Trophoblast cell (in vitro differentiated cells and primary cell): Measurements from ENCODE around the gene ANKRD55.

Experiments used
- DNase-seq, 2 donors: peaks; one replicate each; pipeline ENCODE4 v3.0.0-alpha.2; 2016
- H2AFZ ChIP-seq: 2 replicates; pipeline ENCODE4 v1.6.1; 2013; ENCODE audit warnings: low read length, moderate library complexity, mild to moderate bottlenecking; ENCODE audit not compliant: insufficient read depth, poor library complexity
- H2AK5ac ChIP-seq: 2 replicates; pipeline ENCODE4 v1.6.1; 2013; ENCODE audit warnings: mild to moderate bottlenecking, low read length
- H2BK120ac ChIP-seq: 2 replicates; pipeline ENCODE4 v1.6.1; 2013; ENCODE audit warnings: low read length, mild to moderate bottlenecking, moderate library complexity; ENCODE audit not compliant: insufficient read depth, poor library complexity
- H2BK12ac ChIP-seq: 2 replicates; pipeline ENCODE4 v1.6.1; 2013; ENCODE audit warnings: mild to moderate bottlenecking, low read length, moderate library complexity
- H2BK5ac ChIP-seq: 2 replicates; pipeline ENCODE4 v1.6.1; 2013; ENCODE audit warnings: low read length, low read depth, moderate library complexity, mild to moderate bottlenecking; ENCODE audit not compliant: poor library complexity
- H3K14ac ChIP-seq: 2 replicates; pipeline ENCODE4 v1.6.1; 2013; ENCODE audit warnings: mild to moderate bottlenecking, low read length
- H3K18ac ChIP-seq: 2 replicates; pipeline ENCODE4 v1.6.1; 2013; ENCODE audit warnings: mild to moderate bottlenecking, low read length
- H3K23ac ChIP-seq: 2 replicates; pipeline ENCODE4 v1.6.1; 2013; ENCODE audit warnings: low read length
- H3K27ac ChIP-seq: 2 replicates; pipeline ENCODE4 v1.5.1; 2013; ENCODE audit warnings: low read depth, mild to moderate bottlenecking, inconsistent platforms, low read length, moderate library complexity
- H3K27me3 ChIP-seq: 2 replicates; pipeline ENCODE4 v1.6.1; 2013; ENCODE audit warnings: inconsistent platforms, mild to moderate bottlenecking, low read length, moderate library complexity; ENCODE audit not compliant: insufficient read depth
- H3K36me3 ChIP-seq, 2 experiments: 1 replicate in 1 of 2; 2 replicates in 1 of 2; pipeline ENCODE4 v1.6.1; 2013; ENCODE audit warnings: low read length in 2 of 2, mild to moderate bottlenecking in 2 of 2, moderate library complexity in 1 of 2; ENCODE audit not compliant: insufficient read depth in 2 of 2, control insufficient read depth in 1 of 2
- H3K4ac ChIP-seq: 2 replicates; pipeline ENCODE4 v1.6.1; 2013; ENCODE audit warnings: low read depth, mild to moderate bottlenecking, low read length, moderate library complexity
- H3K4me1 ChIP-seq, 2 experiments: 1 replicate in 1 of 2; 2 replicates in 1 of 2; pipeline ENCODE4 v1.6.1; 2013; ENCODE audit warnings: low read length in 2 of 2, mild to moderate bottlenecking in 2 of 2, moderate library complexity in 1 of 2; ENCODE audit not compliant: insufficient read depth in 2 of 2, control insufficient read depth in 1 of 2
- H3K4me2 ChIP-seq: 2 replicates; pipeline ENCODE4 v1.6.1; 2013; ENCODE audit warnings: inconsistent platforms, mild to moderate bottlenecking, low read length, moderate library complexity
- H3K4me3 ChIP-seq: 2 replicates; pipeline ENCODE4 v1.5.1; 2013; ENCODE audit warnings: mild to moderate bottlenecking, low read depth, low read length, inconsistent platforms
- H3K79me1 ChIP-seq: one replicate; pipeline ENCODE4 v1.6.1; 2013; ENCODE audit warnings: low read length
- H3K79me2 ChIP-seq: 2 replicates; pipeline ENCODE4 v1.6.1; 2013; ENCODE audit warnings: low read length, mild to moderate bottlenecking; ENCODE audit not compliant: control insufficient read depth, insufficient read depth, poor library complexity
- H3K9ac ChIP-seq: 2 replicates; pipeline ENCODE4 v1.6.1; 2013; ENCODE audit warnings: mild to moderate bottlenecking, low read length
- H3K9me3 ChIP-seq: 2 replicates; pipeline ENCODE4 v1.6.1; 2013; ENCODE audit warnings: low read depth, mild to moderate bottlenecking, control low read depth, inconsistent platforms, low read length; ENCODE audit not compliant: insufficient read depth
- H4K12ac ChIP-seq: 2 replicates; pipeline ENCODE4 v1.6.1; 2013; ENCODE audit warnings: low read depth, mild to moderate bottlenecking, low read length, moderate library complexity
- H4K8ac ChIP-seq: 2 replicates; pipeline ENCODE4 v1.6.1; 2013; ENCODE audit warnings: low read depth, mild to moderate bottlenecking, low read length, moderate library complexity
- H4K91ac ChIP-seq: one replicate; pipeline ENCODE4 v1.6.1; 2013; ENCODE audit warnings: low read depth, mild to moderate bottlenecking, low read length, moderate library complexity
- WGBS: extraction: QIAGEN DNeasy Blood & Tissue Kit; methylation state at CpG from one replicate; pipeline ENCODE4 v1.1.7; 2013; ENCODE audit warnings: missing lambda C conversion rate; ENCODE audit not compliant: insufficient read length, insufficient coverage; ENCODE audit errors: extremely low coverage; 5-methylcytosine and 5-hydroxymethylcytosine counted together

The ANKRD55 gene

DNA sequence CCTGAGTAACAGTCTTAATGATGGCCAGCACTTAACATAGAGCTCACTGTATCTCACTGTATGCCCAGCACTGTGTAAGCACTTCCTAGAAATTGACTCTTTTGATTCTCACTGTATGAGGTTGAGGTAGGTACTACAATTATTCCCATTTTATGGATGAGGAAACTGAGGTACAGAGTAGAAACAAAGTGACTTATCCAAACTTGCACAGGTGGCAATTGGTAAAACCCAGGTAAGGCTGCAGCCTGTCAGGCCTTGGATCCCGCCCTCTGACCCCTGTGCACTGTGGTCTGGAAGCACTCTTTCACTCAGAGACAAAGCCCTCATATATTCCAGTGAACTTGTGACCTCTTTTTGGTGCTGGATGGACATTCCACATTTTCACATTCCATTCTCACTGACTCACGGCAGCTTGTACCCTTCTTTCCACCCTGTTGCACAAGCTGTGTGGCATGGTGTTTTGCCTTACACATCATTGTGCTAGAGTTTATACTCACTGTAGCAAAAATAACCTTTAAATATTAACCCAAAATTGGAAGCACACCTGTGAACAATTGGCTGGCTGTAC, 21.7 kb downstream of the ANKRD55 start:
- no peak overlapping the region for H2BK120ac ChIP-seq
- no peak overlapping the region for H4K12ac ChIP-seq
- H3K9me3 ChIP-seq: peaks cover 2% of the 10 kb centered on the region
- H3K4me2 ChIP-seq: peak overlapping the region; percentile 49
- no peak overlapping the region for H3K18ac ChIP-seq
- peak; percentile 86 to 96 for DNase-seq
- H3K4me1 ChIP-seq: peaks cover 2 to 5% of the 10 kb centered on the region in 2 experiments
- WGBS: no CpG with 5 or more reads among the region's 2 CpGs
- H3K36me3 ChIP-seq: peaks cover 0 to 1% of the 10 kb centered on the region in 2 experiments
- H3K4me3 ChIP-seq: no peak overlapping the region
- H3K4ac ChIP-seq: no peak overlapping the region
- no peaks in the 10 kb centered on the region for H3K27me3 ChIP-seq
- no peak overlapping the region for H2AK5ac ChIP-seq
- no peak overlapping the region for H2AFZ ChIP-seq
- no peak overlapping the region for H4K91ac ChIP-seq
- no peak overlapping the region for H3K14ac ChIP-seq
- H3K79me1 ChIP-seq: peaks cover 2% of the 10 kb centered on the region
- no peaks in the 10 kb centered on the region for H3K79me2 ChIP-seq
- H2BK5ac ChIP-seq: no peak overlapping the region
- peak overlapping the region; percentile 43 for H3K27ac ChIP-seq
- no peak overlapping the region for H3K9ac ChIP-seq
- H2BK12ac ChIP-seq: peak overlapping the region; percentile 12
- H3K23ac ChIP-seq: no peak overlapping the region
- no peak overlapping the region for H4K8ac ChIP-seq

- Histone ChIP-seq H4K12ac (no peak overlapping the region), H3K4me3 (no peak overlapping the region), H2BK120ac (no peak overlapping the region), H3K79me1 (peaks cover 2% of the 10 kb centered on the region), H3K79me2 (no peaks in the 10 kb centered on the region), H2BK12ac (no peak overlapping the region), H3K9me3 (no peaks in the 10 kb centered on the region), H4K8ac (no peak overlapping the region), H3K23ac (no peak overlapping the region), H3K27me3 (no peaks in the 10 kb centered on the region), H3K4me1 (peaks cover 2 to 5% of the 10 kb centered on the region in 2 experiments), H3K14ac (no peak overlapping the region), H3K18ac (no peak overlapping the region), H2AFZ (no peak overlapping the region), H2BK5ac (no peak overlapping the region), H3K4me2 (no peak overlapping the region), H4K91ac (no peak overlapping the region), H3K9ac (no peak overlapping the region), H2AK5ac (no peak overlapping the region), H3K4ac (no peak overlapping the region), H3K27ac (no peak overlapping the region), H3K36me3 (no peaks in the 10 kb centered on the region)
- WGBS: no CpG with 5 or more reads among the region's 9 CpGs
- DNase-seq: peak; percentile 14 to 69
Observed at GRCh38 chr5:56208681-56209080, 24.4 kb downstream of the ANKRD55 start.

- Histone ChIP-seq H2BK12ac (no peak overlapping the region), H4K91ac (no peak overlapping the region), H3K9ac (no peak overlapping the region), H4K12ac (no peak overlapping the region), H3K18ac (no peak overlapping the region), H3K27ac (no peak overlapping the region), H3K23ac (no peak overlapping the region), H2AK5ac (no peak overlapping the region), H3K79me2 (no peaks in the 10 kb centered on the region), H2AFZ (no peak overlapping the region), H3K4me1 (peaks cover 2 to 5% of the 10 kb centered on the region in 2 experiments), H3K4me3 (no peak overlapping the region), H3K79me1 (peaks cover 2% of the 10 kb centered on the region), H2BK5ac (no peak overlapping the region), H2BK120ac (no peak overlapping the region), H4K8ac (no peak overlapping the region), H3K14ac (no peak overlapping the region), H3K9me3 (no peaks in the 10 kb centered on the region), H3K4me2 (no peak overlapping the region), H3K36me3 (no peaks in the 10 kb centered on the region), H3K27me3 (no peaks in the 10 kb centered on the region), H3K4ac (no peak overlapping the region)
- no CpG with 5 or more reads among the region's 2 CpGs for WGBS
- no peak for DNase-seq
Observed at GRCh38 chr5:56207537-56207936, 25.6 kb downstream of the ANKRD55 start.

GRCh38 chr5:56206126-56206910, 26.8 kb downstream of the ANKRD55 start:
- no peaks in the 10 kb centered on the region for H3K79me2 ChIP-seq
- no peak overlapping the region for H2BK12ac ChIP-seq
- no peak overlapping the region for H2BK120ac ChIP-seq
- H3K18ac ChIP-seq: no peak overlapping the region
- H3K4me1 ChIP-seq: peaks cover 2 to 5% of the 10 kb centered on the region in 2 experiments
- H3K23ac ChIP-seq: no peak overlapping the region
- H3K9ac ChIP-seq: no peak overlapping the region
- no peak overlapping the region for H4K12ac ChIP-seq
- peaks cover 2% of the 10 kb centered on the region for H3K79me1 ChIP-seq
- H2AFZ ChIP-seq: no peak overlapping the region
- H3K36me3 ChIP-seq: no peaks in the 10 kb centered on the region
- DNase-seq: no peak
- no peak overlapping the region for H2AK5ac ChIP-seq
- H3K14ac ChIP-seq: no peak overlapping the region
- no peaks in the 10 kb centered on the region for H3K9me3 ChIP-seq
- no peaks in the 10 kb centered on the region for H3K27me3 ChIP-seq
- H4K8ac ChIP-seq: no peak overlapping the region
- no peak overlapping the region for H3K27ac ChIP-seq
- H2BK5ac ChIP-seq: no peak overlapping the region
- no peak overlapping the region for H3K4me3 ChIP-seq
- no CpG with 5 or more reads among the region's 7 CpGs for WGBS
- H3K4me2 ChIP-seq: no peak overlapping the region
- H4K91ac ChIP-seq: no peak overlapping the region
- H3K4ac ChIP-seq: no peak overlapping the region
